Measurements from ENCODE around the gene PFKFB2.

DNA sequence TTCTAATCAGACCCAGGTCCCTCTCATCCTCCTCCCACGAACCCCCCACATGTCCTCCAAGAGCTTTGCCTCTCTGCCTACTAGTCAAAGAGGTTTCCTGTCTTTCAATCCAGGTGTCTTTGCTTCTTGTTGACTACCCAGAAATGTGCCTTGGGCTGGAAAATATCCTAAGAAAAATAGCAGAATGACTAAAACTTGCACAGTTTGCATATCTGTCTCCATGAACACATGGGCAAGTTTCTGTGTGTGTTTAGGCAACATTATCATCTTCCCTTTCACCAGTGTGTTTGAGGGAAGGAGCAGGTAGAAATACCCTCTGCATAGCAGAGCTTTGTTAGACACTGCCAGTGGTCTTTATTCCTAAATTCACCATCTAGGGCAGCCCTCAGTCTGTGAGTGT, 22.1 kb upstream of the PFKFB2 start:
- TF ChIP-seq, protein P1, sequence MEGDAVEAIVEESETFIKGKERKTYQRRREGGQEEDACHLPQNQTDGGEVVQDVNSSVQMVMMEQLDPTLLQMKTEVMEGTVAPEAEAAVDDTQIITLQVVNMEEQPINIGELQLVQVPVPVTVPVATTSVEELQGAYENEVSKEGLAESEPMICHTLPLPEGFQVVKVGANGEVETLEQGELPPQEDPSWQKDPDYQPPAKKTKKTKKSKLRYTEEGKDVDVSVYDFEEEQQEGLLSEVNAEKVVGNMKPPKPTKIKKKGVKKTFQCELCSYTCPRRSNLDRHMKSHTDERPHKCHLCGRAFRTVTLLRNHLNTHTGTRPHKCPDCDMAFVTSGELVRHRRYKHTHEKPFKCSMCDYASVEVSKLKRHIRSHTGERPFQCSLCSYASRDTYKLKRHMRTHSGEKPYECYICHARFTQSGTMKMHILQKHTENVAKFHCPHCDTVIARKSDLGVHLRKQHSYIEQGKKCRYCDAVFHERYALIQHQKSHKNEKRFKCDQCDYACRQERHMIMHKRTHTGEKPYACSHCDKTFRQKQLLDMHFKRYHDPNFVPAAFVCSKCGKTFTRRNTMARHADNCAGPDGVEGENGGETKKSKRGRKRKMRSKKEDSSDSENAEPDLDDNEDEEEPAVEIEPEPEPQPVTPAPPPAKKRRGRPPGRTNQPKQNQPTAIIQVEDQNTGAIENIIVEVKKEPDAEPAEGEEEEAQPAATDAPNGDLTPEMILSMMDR (conservative IDR thresholded peaks at IDR 0.05): no peak
- TF ChIP-seq EZH2 (IDR thresholded peaks at IDR 0.05; ENCODE audit: low read depth): no peak
